Left colon (tissue), 2 donors: Measurements from ENCODE around the gene SEL1L2. TPM values are rescaled to one million over a fixed set of nuclear protein-coding genes. Genes with fewer than 3 reads are reported as not detected.
A peak's percentile ranks its signal among the peaks of the same experiment; 100 is the strongest.

Experiments used
- ATAC-seq: fragments of 200-7000 bp; cut with Tn5 transposase; one replicate; pipeline ENCODE4 v1.9.1; 2020; ENCODE audit warnings: mild to moderate bottlenecking, moderate library complexity
- DNase-seq, 2 donors: peaks; one replicate each; pipeline ENCODE4 v3.0.0-alpha.2; 2020
- intact Hi-C, 2 donors: fragments of 100-400 bp; cut with DNase I in 1 of 2; cut with micrococcal nuclease in 1 of 2; formaldehyde crosslinking; loops; one replicate each; pipeline versions ENCODE4 v1.11.2 to v1.14.0; 2022; cut with DNase I, micrococcal nuclease
- total RNA-seq, 2 donors: library from RNA; stranded (reverse); fragmentation: NEBNext Ultra II Directional; extraction: Animal tissue kit (Norgen Biotek cat#: 25700); gene quantifications; one replicate each; pipeline ENCODE4 v1.2.1, GENCODE V29; 2021
- donor health status: DM: no; HTN: no; CAD: no.
- donor health status: DM: yes; HTN: yes; CAD: no.

Gene SEL1L2
- total RNA-seq, 2 donors from 2014 or later: not detected

- DNase-seq (no peak), ATAC-seq (no peak)
- intact Hi-C loops: no loop called here
Observed at GRCh38 chr20:13875265-13875811, 115.1 kb downstream of the SEL1L2 start.

- intact Hi-C loops: no loop called here
- DNase-seq (no peak), ATAC-seq (no peak)
Observed at GRCh38 chr20:13874394-13875157, 115.8 kb downstream of the SEL1L2 start.

- no peak for DNase-seq
- intact Hi-C loops: no loop called here
Observed at GRCh38 chr20:13873831-13874230, 116.6 kb downstream of the SEL1L2 start.

GRCh38 chr20:13870170-13870748, 120.2 kb downstream of the SEL1L2 start:
- DNase-seq (no peak), ATAC-seq (no peak)
- intact Hi-C loops: no loop called here

More at GRCh38 chr20:13873831-13874230, 116.6 kb downstream of the SEL1L2 start:
- ATAC-seq: no peak

GRCh38 chr20:13868331-13868730, 122.1 kb downstream of the SEL1L2 start:
- ATAC-seq: no peak
- intact Hi-C loops: no loop called here

GRCh38 chr20:13865791-13866351, 124.5 kb downstream of the SEL1L2 start:
- intact Hi-C loops: no loop called here
- no peak for DNase-seq

More at GRCh38 chr20:13868331-13868730, 122.1 kb downstream of the SEL1L2 start:
- DNase-seq: no peak

GRCh38 chr20:13865156-13865555, 125.3 kb downstream of the SEL1L2 start:
- ATAC-seq: no peak
- intact Hi-C loops: no loop called here

More at GRCh38 chr20:13865791-13866351, 124.5 kb downstream of the SEL1L2 start:
- no peak for ATAC-seq

GRCh38 chr20:13863244-13863643, 127.2 kb downstream of the SEL1L2 start:
- ATAC-seq (no peak), DNase-seq (no peak)
- intact Hi-C loops: no loop called here

More at GRCh38 chr20:13865156-13865555, 125.3 kb downstream of the SEL1L2 start:
- DNase-seq: no peak

- intact Hi-C loops: no loop called here
- no peak for ATAC-seq
- DNase-seq: no peak
Observed at GRCh38 chr20:13862245-13862644, 128.2 kb downstream of the SEL1L2 start.

GRCh38 chr20:13858871-13859270, 131.5 kb downstream of the SEL1L2 start:
- ATAC-seq (no peak), DNase-seq (no peak)
- intact Hi-C loops: no loop called here

- ATAC-seq (no peak), DNase-seq (no peak)
- intact Hi-C loops: no loop called here
Observed at GRCh38 chr20:13858439-13858838, 132.0 kb downstream of the SEL1L2 start.

GRCh38 chr20:13857961-13858360, 132.5 kb downstream of the SEL1L2 start:
- intact Hi-C loops: no loop called here
- ATAC-seq (no peak), DNase-seq (no peak)

GRCh38 chr20:13857304-13857703, 133.1 kb downstream of the SEL1L2 start:
- DNase-seq (peak in 1 of 2 donors; percentile 19), ATAC-seq (no peak)
- intact Hi-C loops: no loop called here

- DNase-seq (no peak), ATAC-seq (no peak)
- intact Hi-C loops: no loop called here
Observed at GRCh38 chr20:13856354-13856753, 134.1 kb downstream of the SEL1L2 start.

- ATAC-seq: no peak
- no peak for DNase-seq
- intact Hi-C loops: no loop called here
Observed at GRCh38 chr20:13855613-13856012, 134.8 kb downstream of the SEL1L2 start.

GRCh38 chr20:13852306-13852705, 138.1 kb downstream of the SEL1L2 start:
- no peak for DNase-seq
- intact Hi-C loops: no loop called here
- ATAC-seq: no peak

- intact Hi-C loops: no loop called here
- ATAC-seq (no peak), DNase-seq (no peak)
Observed at GRCh38 chr20:13851279-13851678, 139.1 kb downstream of the SEL1L2 start.

- intact Hi-C loops: no loop called here
- no peak for DNase-seq
- no peak for ATAC-seq
Observed at GRCh38 chr20:13844296-13844695, 146.1 kb downstream of the SEL1L2 start.

- intact Hi-C loops: no loop called here
- ATAC-seq (no peak), DNase-seq (no peak)
Observed at GRCh38 chr20:13841206-13841605, 149.2 kb downstream of the SEL1L2 start.

- intact Hi-C loops: no loop called here
- DNase-seq (no peak), ATAC-seq (no peak)
Observed at GRCh38 chr20:13840093-13840465, 150.3 kb downstream of the SEL1L2 start.
